Small intestine (tissue), 7 donors: ENCODE results near the gene CERS5. TPM values are rescaled to one million over a fixed set of nuclear protein-coding genes. Genes with fewer than 3 reads are reported as not detected.
"Not testable (repeated sequence)": the region's sequence is repeated elsewhere in the genome, so short reads cannot be mapped to it uniquely, and the experiment has no call there.

Experiments used
- DNase-seq, 2 donors: peaks; one replicate each; pipeline versions ENCODE4 v3.0.0 to v3.0.0-alpha.2; 2013
- FAIRE-seq: peaks from 2 replicates; lab custom pipeline; 2012; peaks lifted over from hg19 to GRCh38; lab: Jason Lieb, UNC
- H3K27ac ChIP-seq, 3 donors: one replicate each; pipeline ENCODE4 v1.5.1; 2013; ENCODE audit warnings: low read length in 2 of 3, mild to moderate bottlenecking in 2 of 3, control low read depth in 1 of 3, inconsistent platforms in 1 of 3, low read depth in 1 of 3, moderate library complexity in 1 of 3
- H3K27me3 ChIP-seq, 3 donors: one replicate each; pipeline ENCODE4 v1.6.1; 2013; ENCODE audit warnings: low read length in 3 of 3, inconsistent platforms in 1 of 3; ENCODE audit not compliant: control insufficient read depth in 3 of 3, insufficient read depth in 3 of 3
- H3K36me3 ChIP-seq, 3 donors: one replicate each; pipeline ENCODE4 v1.6.1; 2013; ENCODE audit warnings: low read length in 3 of 3, inconsistent platforms in 1 of 3, low read depth in 1 of 3, mild to moderate bottlenecking in 1 of 3, moderate library complexity in 1 of 3; ENCODE audit not compliant: control insufficient read depth in 3 of 3, insufficient read depth in 2 of 3
- H3K4me1 ChIP-seq, 3 donors: one replicate each; pipeline ENCODE4 v1.6.1; 2013; ENCODE audit warnings: low read length in 2 of 3, inconsistent platforms in 1 of 3, low read depth in 1 of 3, mild to moderate bottlenecking in 1 of 3, moderate library complexity in 1 of 3; ENCODE audit not compliant: control insufficient read depth in 3 of 3, insufficient read depth in 2 of 3
- H3K4me3 ChIP-seq, 3 donors: one replicate each; pipeline ENCODE4 v1.5.1; 2013; ENCODE audit warnings: low read length in 3 of 3, control low read depth in 1 of 3, inconsistent platforms in 1 of 3, low read depth in 1 of 3, mild to moderate bottlenecking in 1 of 3, moderate library complexity in 1 of 3
- H3K9me3 ChIP-seq, 2 donors: one replicate each; pipeline ENCODE4 v1.6.1; 2013; ENCODE audit warnings: low read depth in 1 of 2, low read length in 1 of 2; ENCODE audit not compliant: control insufficient read depth in 2 of 2, insufficient read depth in 1 of 2
- WGBS, 3 donors: extraction: QIAGEN DNeasy Blood & Tissue Kit; methylation state at CpG; one replicate each; pipeline ENCODE4 v1.1.7; 2013; 5-methylcytosine and 5-hydroxymethylcytosine counted together
- polyA plus RNA-seq, 4 donors: library from polyadenylated mRNA; stranded (reverse) in 3 of 4; unstranded in 1 of 4; fragments of 200-250 nt in 3 of 4; fragments of 120-200 nt in 1 of 4; gene quantifications; one replicate each; pipeline versions ENCODE4 v1.2.1 to v1.2.3, GENCODE V29; 2013
- donor health status: healthy with polysubstance abuse.
- donor health status: control.
- donor health status: control.
- donor health status: Bipolar disorder and iron deficiency.
- donor health status: healthy.

The CERS5 gene
- polyA plus RNA-seq, 4 donors = 10.1 to 29.2 (median 18.9) TPM

DNA sequence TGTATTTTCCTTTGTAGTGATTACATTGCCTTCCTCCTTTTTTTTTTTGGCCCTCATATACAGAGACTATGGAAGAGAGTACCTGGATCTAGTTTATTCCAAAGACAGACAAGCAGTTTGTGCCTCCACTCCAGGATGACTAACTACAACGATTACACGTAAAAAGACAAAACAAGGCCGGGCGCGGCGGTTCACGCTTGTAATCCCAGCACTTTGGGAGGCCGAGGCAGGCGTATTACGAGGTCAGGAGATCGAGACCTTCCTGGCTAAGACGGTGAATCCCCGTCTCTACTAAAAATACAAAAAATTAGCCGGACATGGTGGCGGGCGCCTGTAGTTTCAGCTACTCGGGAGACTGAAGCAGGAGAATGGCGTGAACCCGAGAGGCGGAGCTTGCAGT is 2.2 kb downstream of the CERS5 start:
- DNase-seq = no peak
- WGBS, 3 donors = 94 to 97% (median 96%) methylated on average over 15 to 20 of the region's 20 CpGs
- Histone ChIP-seq H3K27ac (no peak overlapping the region), H3K4me1 (peaks cover 3 to 16% (median 4%) of the 10 kb centered on the region in 3 donors), H3K36me3 (peaks cover 0 to 4% (median 0%) of the 10 kb centered on the region in 3 donors), H3K4me3 (no peak overlapping the region), H3K27me3 (no peaks in the 10 kb centered on the region), H3K9me3 (peaks cover 0 to 4% of the 10 kb centered on the region in 2 donors)
- no peak for FAIRE-seq

GRCh38 chr12:50162230-50162629 is 4.9 kb downstream of the CERS5 start:
- FAIRE-seq = no peak
- no peak for DNase-seq
- Histone ChIP-seq H3K4me3 (no peak overlapping the region), H3K4me1 (peaks cover 3 to 9% (median 4%) of the 10 kb centered on the region in 3 donors), H3K27ac (no peak overlapping the region), H3K9me3 (no peaks in the 10 kb centered on the region), H3K36me3 (peaks cover 0 to 6% (median 0%) of the 10 kb centered on the region in 3 donors), H3K27me3 (no peaks in the 10 kb centered on the region)
- 80 to 88% (median 82%) methylated on average over 2 of the region's 2 CpGs for WGBS, 3 donors

GRCh38 chr12:50160643-50161042 is 6.5 kb downstream of the CERS5 start:
- DNase-seq (no peak), FAIRE-seq (no peak)
- no peak overlapping the region for H3K27ac ChIP-seq

GRCh38 chr12:50157259-50157658 is 9.9 kb downstream of the CERS5 start:
- WGBS, 3 donors = 85 to 90% (median 86%) methylated on average over 2 of the region's 2 CpGs
- DNase-seq (no peak), FAIRE-seq (no peak)
- Histone ChIP-seq H3K36me3 (peaks cover 0 to 14% (median 0%) of the 10 kb centered on the region in 3 donors), H3K27me3 (no peaks in the 10 kb centered on the region), H3K4me3 (no peak overlapping the region), H3K9me3 (no peaks in the 10 kb centered on the region), H3K4me1 (peaks cover 0 to 9% (median 0%) of the 10 kb centered on the region in 3 donors), H3K27ac (no peak overlapping the region)

More at GRCh38 chr12:50160643-50161042, 6.5 kb downstream of the CERS5 start:
- Histone ChIP-seq H3K9me3 (no peaks in the 10 kb centered on the region), H3K4me3 (no peak overlapping the region), H3K36me3 (peaks cover 0 to 9% (median 0%) of the 10 kb centered on the region in 3 donors), H3K4me1 (peaks cover 0 to 9% (median 0%) of the 10 kb centered on the region in 3 donors), H3K27me3 (no peaks in the 10 kb centered on the region)

GRCh38 chr12:50156641-50157040 is 10.5 kb downstream of the CERS5 start:
- Histone ChIP-seq H3K36me3 (peaks cover 0 to 14% (median 0%) of the 10 kb centered on the region in 3 donors), H3K27me3 (no peaks in the 10 kb centered on the region), H3K27ac (no peak overlapping the region), H3K9me3 (no peaks in the 10 kb centered on the region), H3K4me1 (peaks cover 0 to 9% (median 0%) of the 10 kb centered on the region in 3 donors), H3K4me3 (no peak overlapping the region)
- DNase-seq = no peak
- no peak for FAIRE-seq

- not testable (repeated sequence) for H3K27me3 ChIP-seq, H3K9me3 ChIP-seq, H3K27ac ChIP-seq, H3K4me3 ChIP-seq, H3K4me1 ChIP-seq, DNase-seq, FAIRE-seq
- peaks cover 0 to 14% (median 0%) of the 10 kb centered on the region in 3 donors for H3K36me3 ChIP-seq
- 89 to 91% (median 91%) methylated on average over 5 of the region's 5 CpGs for WGBS, 3 donors
Measured at GRCh38 chr12:50154947-50155346, 12.2 kb downstream of the CERS5 start.

- 58 to 84% (median 69%) methylated on average over 1 of the region's 1 CpG for WGBS, 3 donors
- Histone ChIP-seq H3K4me1 (no peaks in the 10 kb centered on the region), H3K27me3 (no peaks in the 10 kb centered on the region), H3K9me3 (no peaks in the 10 kb centered on the region), H3K27ac (no peak overlapping the region), H3K4me3 (no peak overlapping the region), H3K36me3 (peaks cover 0 to 9% (median 0%) of the 10 kb centered on the region in 3 donors)
- FAIRE-seq = no peak
- no peak for DNase-seq
Measured at GRCh38 chr12:50151047-50151687, 16.0 kb downstream of the CERS5 start.

- Histone ChIP-seq H3K27ac (no peak overlapping the region), H3K36me3 (peaks cover 0 to 9% (median 0%) of the 10 kb centered on the region in 3 donors), H3K4me1 (no peaks in the 10 kb centered on the region), H3K4me3 (no peak overlapping the region), H3K27me3 (no peaks in the 10 kb centered on the region), H3K9me3 (no peaks in the 10 kb centered on the region)
- FAIRE-seq = no peak
- WGBS, 3 donors = 39 to 57% (median 40%) methylated on average over 3 of the region's 3 CpGs
- no peak for DNase-seq
Measured at GRCh38 chr12:50149311-50149710, 17.9 kb downstream of the CERS5 start.

- not testable (repeated sequence) for H3K4me3 ChIP-seq, H3K36me3 ChIP-seq, H3K27ac ChIP-seq, H3K27me3 ChIP-seq, H3K4me1 ChIP-seq, H3K9me3 ChIP-seq, FAIRE-seq, DNase-seq
- WGBS, 3 donors = 88 to 91% (median 90%) methylated on average over 6 of the region's 6 CpGs
Measured at GRCh38 chr12:50148011-50148410, 19.2 kb downstream of the CERS5 start.
